ENCODE results near the gene SCAF8.

Gene SCAF8, protein sequence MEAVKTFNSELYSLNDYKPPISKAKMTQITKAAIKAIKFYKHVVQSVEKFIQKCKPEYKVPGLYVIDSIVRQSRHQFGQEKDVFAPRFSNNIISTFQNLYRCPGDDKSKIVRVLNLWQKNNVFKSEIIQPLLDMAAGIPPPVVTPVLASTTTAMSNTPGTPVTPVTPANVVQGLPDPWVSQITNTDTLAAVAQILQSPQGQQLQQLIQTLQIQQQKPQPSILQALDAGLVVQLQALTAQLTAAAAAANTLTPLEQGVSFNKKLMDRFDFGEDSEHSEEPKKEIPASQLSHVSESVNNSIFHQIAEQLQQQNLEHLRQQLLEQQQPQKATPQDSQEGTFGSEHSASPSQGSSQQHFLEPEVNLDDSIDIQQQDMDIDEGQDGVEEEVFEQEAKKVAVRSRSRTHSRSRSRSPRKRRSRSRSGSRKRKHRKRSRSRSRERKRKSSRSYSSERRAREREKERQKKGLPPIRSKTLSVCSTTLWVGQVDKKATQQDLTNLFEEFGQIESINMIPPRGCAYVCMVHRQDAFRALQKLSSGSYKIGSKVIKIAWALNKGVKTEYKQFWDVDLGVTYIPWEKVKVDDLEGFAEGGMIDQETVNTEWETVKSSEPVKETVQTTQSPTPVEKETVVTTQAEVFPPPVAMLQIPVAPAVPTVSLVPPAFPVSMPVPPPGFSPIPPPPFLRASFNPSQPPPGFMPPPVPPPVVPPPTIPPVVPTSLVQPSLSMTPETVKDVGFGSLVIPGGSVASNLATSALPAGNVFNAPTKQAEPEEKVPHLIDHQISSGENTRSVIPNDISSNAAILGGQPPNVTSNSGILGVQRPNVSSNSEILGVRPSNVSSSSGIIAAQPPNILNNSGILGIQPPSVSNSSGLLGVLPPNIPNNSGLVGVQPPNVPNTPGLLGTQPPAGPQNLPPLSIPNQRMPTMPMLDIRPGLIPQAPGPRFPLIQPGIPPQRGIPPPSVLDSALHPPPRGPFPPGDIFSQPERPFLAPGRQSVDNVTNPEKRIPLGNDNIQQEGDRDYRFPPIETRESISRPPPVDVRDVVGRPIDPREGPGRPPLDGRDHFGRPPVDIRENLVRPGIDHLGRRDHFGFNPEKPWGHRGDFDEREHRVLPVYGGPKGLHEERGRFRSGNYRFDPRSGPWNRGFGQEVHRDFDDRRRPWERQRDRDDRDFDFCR (N-terminal part only)

DNA sequence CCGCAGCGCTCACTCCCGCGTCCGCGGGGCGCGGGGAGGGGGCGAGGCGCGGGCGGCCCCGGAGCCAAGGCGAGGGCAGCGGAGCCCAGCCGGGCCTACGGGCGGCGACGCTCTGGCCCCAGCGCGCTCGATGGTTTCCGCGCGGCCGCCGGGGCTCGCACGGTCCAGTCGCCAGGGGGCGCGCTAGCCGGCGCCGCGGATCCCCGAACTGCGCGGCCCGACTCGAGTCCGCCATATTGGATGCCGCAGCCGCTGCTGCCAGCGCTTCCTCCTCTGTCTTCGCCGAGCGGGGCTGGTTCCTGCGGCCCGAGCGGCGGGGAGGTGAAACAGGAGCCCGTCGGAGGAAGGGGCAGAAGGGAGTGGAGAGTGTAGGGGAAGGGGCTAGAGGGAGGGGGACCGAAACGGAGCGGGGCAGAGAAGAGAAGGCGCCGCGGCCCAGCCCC is at the start of gene SCAF8:
SCAF8 (plus strand) TSS at position 234 of the 443 bp plus-strand sequence. CDS start 485 bp downstream, outside the sequence.
- Histone ChIP-seq H3K4me3 (ENCODE audit: insufficient read depth, low read length, poor library complexity, severe bottlenecking) (peak within 1 kb of the TSS; percentile 93), H3K9ac (ENCODE audit: low read length) (peak within 1 kb of the TSS; percentile 97), H4K20me1 (ENCODE audit: low read depth, low read length) (0 out of 2 replicates have a peak, but pooled peaks cover 15% of the 10 kb centered on the region), H3K9me2 (replicated peaks; ENCODE audit: insufficient read depth, low read length) (no peaks in the 10 kb centered on the region), H3F3A (ENCODE audit: insufficient read depth) (peaks cover 12% of the 10 kb centered on the region), H3K9me3 (ENCODE audit: insufficient read depth, low read length) (no peaks in the 10 kb centered on the region), H3K27me3 (ENCODE audit: low read length) (no peaks in the 10 kb centered on the region), H3K79me2 (ENCODE audit: insufficient read depth, low read length) (peaks cover 46% of the 10 kb centered on the region), H2AFZ (ENCODE audit: low read depth, low read length, severe bottlenecking) (peak within 1 kb of the TSS; percentile 92), H3K27ac (ENCODE audit: low read depth, low read length) (peak within 1 kb of the TSS; percentile 85), H3K36me3 (ENCODE audit: low read length) (no peaks in the 10 kb centered on the region), H3K4me2 (ENCODE audit: low read depth, low read length, poor library complexity, severe bottlenecking) (peak within 1 kb of the TSS; percentile 78)
- TF ChIP-seq, protein P1, sequence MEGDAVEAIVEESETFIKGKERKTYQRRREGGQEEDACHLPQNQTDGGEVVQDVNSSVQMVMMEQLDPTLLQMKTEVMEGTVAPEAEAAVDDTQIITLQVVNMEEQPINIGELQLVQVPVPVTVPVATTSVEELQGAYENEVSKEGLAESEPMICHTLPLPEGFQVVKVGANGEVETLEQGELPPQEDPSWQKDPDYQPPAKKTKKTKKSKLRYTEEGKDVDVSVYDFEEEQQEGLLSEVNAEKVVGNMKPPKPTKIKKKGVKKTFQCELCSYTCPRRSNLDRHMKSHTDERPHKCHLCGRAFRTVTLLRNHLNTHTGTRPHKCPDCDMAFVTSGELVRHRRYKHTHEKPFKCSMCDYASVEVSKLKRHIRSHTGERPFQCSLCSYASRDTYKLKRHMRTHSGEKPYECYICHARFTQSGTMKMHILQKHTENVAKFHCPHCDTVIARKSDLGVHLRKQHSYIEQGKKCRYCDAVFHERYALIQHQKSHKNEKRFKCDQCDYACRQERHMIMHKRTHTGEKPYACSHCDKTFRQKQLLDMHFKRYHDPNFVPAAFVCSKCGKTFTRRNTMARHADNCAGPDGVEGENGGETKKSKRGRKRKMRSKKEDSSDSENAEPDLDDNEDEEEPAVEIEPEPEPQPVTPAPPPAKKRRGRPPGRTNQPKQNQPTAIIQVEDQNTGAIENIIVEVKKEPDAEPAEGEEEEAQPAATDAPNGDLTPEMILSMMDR (IDR thresholded peaks at IDR 0.05; ENCODE audit: insufficient read depth, low read length, poor library complexity, severe bottlenecking), result no peak
- no peak for TF ChIP-seq EZH2phosphoT487 (conservative IDR thresholded peaks at IDR 0.05; ENCODE audit: low read length)

DNA sequence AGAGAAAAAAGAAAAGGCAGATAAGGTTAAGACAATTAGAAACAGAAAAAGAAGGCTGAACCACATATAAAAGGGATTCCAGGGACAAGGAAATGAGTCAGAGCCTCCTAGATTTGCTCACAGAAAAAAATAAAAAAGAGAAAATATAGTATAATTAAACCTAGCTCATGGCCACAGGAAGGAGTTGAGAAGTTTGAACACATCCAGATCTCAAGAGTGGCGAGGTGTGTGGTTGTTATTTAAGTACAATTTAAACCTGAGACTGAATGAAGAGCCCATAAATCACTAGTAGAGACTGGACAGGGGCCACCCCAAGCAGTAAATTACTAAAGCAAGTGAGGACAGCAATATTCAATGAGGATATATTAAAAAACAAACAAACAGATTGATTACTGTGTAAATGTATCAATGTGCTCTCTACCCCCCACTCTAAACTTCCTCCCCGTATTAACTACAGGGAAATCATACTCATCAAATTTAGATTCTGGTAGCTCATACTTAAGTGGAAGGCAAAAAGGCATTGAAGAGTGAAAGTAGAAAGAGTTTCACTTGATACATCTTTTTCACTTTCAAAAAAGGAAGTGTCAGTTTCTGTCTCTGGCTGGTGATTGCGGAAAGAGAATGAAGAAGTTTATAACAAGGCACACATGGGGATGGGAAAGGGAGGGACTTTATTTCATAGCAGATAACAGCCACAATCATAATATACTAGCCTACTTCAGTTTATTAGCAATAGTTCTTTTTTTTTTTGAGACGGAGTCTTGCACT is 49.3 kb upstream of the SCAF8 start:
- peak overlapping the region; percentile 50 for H3K9ac ChIP-seq (ENCODE audit: low read length)
- H2AFZ ChIP-seq (ENCODE audit: low read depth, low read length, severe bottlenecking), result peak overlapping the region; percentile 93
- no peaks in the 10 kb centered on the region for H3K36me3 ChIP-seq (ENCODE audit: low read length)
- no peak for TF ChIP-seq EZH2phosphoT487 (conservative IDR thresholded peaks at IDR 0.05; ENCODE audit: low read length)
- TF ChIP-seq, protein P1 (IDR thresholded peaks at IDR 0.05; ENCODE audit: insufficient read depth, low read length, poor library complexity, severe bottlenecking), result no peak
- H3K27me3 ChIP-seq (ENCODE audit: low read length), result no peaks in the 10 kb centered on the region
- H3K79me2 ChIP-seq (ENCODE audit: insufficient read depth, low read length), result no peaks in the 10 kb centered on the region
- peak overlapping the region; percentile 99 for H3K27ac ChIP-seq (ENCODE audit: low read depth, low read length)
- no peaks in the 10 kb centered on the region for H3K9me3 ChIP-seq (ENCODE audit: insufficient read depth, low read length)
- peaks cover 59% of the 10 kb centered on the region for H3F3A ChIP-seq (ENCODE audit: insufficient read depth)
- no peaks in the 10 kb centered on the region for H3K9me2 ChIP-seq (replicated peaks; ENCODE audit: insufficient read depth, low read length)
- H3K4me3 ChIP-seq (ENCODE audit: insufficient read depth, low read length, poor library complexity, severe bottlenecking), result peak overlapping the region; percentile 36
- peak overlapping the region; percentile 89 for H3K4me2 ChIP-seq (ENCODE audit: low read depth, low read length, poor library complexity, severe bottlenecking)
- no peaks in the 10 kb centered on the region for H4K20me1 ChIP-seq (ENCODE audit: low read depth, low read length)

DNA sequence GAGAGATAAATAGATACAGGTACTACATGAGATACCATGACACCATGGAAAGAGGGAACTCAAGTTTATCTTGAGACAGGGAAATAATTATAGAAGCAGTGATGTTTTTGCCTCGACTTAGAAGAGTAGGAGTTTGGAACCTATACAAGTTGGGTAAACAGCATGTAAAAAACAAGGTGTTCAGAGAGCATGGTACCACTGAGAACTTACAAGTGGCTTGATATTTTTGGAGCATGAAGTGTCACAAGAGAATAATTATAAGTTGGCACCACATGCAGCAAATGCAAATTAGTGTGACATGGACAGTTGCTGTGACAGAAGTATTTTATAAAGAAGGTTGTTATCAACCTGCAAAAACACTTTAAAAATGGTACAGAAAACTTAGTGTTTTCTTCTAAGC is 47.1 kb upstream of the SCAF8 start:
- no peaks in the 10 kb centered on the region for H3K27me3 ChIP-seq (ENCODE audit: low read length)

More for the DNA sequence above, 47.1 kb upstream of the SCAF8 start:
- Histone ChIP-seq H2AFZ (ENCODE audit: low read depth, low read length, severe bottlenecking) (peak overlapping the region; percentile 57), H3F3A (ENCODE audit: insufficient read depth) (peaks cover 62% of the 10 kb centered on the region), H4K20me1 (ENCODE audit: low read depth, low read length) (no peaks in the 10 kb centered on the region), H3K9me2 (replicated peaks; ENCODE audit: insufficient read depth, low read length) (no peaks in the 10 kb centered on the region), H3K79me2 (ENCODE audit: insufficient read depth, low read length) (no peaks in the 10 kb centered on the region), H3K4me3 (ENCODE audit: insufficient read depth, low read length, poor library complexity, severe bottlenecking) (peak overlapping the region; percentile 16), H3K27ac (ENCODE audit: low read depth, low read length) (peak overlapping the region; percentile 99), H3K9ac (ENCODE audit: low read length) (peak overlapping the region; percentile 56), H3K4me2 (ENCODE audit: low read depth, low read length, poor library complexity, severe bottlenecking) (peak overlapping the region; percentile 89), H3K36me3 (ENCODE audit: low read length) (no peaks in the 10 kb centered on the region), H3K9me3 (ENCODE audit: insufficient read depth, low read length) (no peaks in the 10 kb centered on the region)
- TF ChIP-seq, protein P1 (IDR thresholded peaks at IDR 0.05; ENCODE audit: insufficient read depth, low read length, poor library complexity, severe bottlenecking), result no peak

All from SU-DHL-6 (cell line).